ENCODE measurements around the gene HFE. TPM values are rescaled to one million over a fixed set of nuclear protein-coding genes. Genes with fewer than 3 reads are reported as not detected.

Gene HFE
- total RNA-seq, 1 donor from 2014 or later: 2.6 TPM

GRCh38 chr6:26131618-26132017 lies 44.4 kb downstream of the HFE start:
- no peak for TF ChIP-seq CTCF (IDR thresholded peaks at IDR 0.05; ENCODE audit: insufficient read depth, low read length, poor library complexity, severe bottlenecking)
- Histone ChIP-seq H3K27me3 (ENCODE audit: control insufficient read depth, insufficient read depth, low read length) (no peaks in the 10 kb centered on the region), H3K4me3 (ENCODE audit: low read depth, low read length) (no peak overlapping the region), H3K36me3 (ENCODE audit: control insufficient read depth, insufficient read depth, low read length) (no peaks in the 10 kb centered on the region)
- no peak for DNase-seq (ENCODE audit: low read depth)

- no peak for TF ChIP-seq CTCF (IDR thresholded peaks at IDR 0.05; ENCODE audit: insufficient read depth, low read length, poor library complexity, severe bottlenecking)
- DNase-seq (ENCODE audit: low read depth): no peak
Measured at GRCh38 chr6:26133730-26134129, 46.5 kb downstream of the HFE start.

DNA sequence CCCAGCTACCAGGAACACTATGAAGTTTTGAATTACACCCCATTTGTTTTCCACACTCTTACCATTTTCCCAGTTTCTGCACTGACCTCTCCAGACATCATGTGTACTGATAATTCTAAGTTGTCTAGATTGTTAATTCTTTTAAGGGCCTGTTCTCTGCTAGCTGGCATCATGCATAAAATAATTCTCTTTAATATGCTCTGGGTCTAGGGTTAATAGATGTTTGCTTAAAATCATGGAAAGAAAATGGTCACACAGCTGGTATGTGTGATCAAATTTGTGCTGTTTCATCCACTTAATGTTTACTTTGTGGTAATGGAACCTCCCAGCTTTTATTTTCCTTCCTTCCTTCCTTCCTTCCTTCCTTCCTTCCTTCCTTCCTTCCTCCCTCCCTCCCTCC lies 49.1 kb downstream of the HFE start:
- TF ChIP-seq CTCF (IDR thresholded peaks at IDR 0.05; ENCODE audit: insufficient read depth, low read length, poor library complexity, severe bottlenecking): no peak
- Histone ChIP-seq H3K4me3 (ENCODE audit: low read depth, low read length) (no peak overlapping the region), H3K36me3 (ENCODE audit: control insufficient read depth, insufficient read depth, low read length) (no peaks in the 10 kb centered on the region), H3K27me3 (ENCODE audit: control insufficient read depth, insufficient read depth, low read length) (no peaks in the 10 kb centered on the region)
- DNase-seq (ENCODE audit: low read depth): no peak

More at GRCh38 chr6:26133730-26134129, 46.5 kb downstream of the HFE start:
- Histone ChIP-seq H3K36me3 (ENCODE audit: control insufficient read depth, insufficient read depth, low read length) (no peaks in the 10 kb centered on the region), H3K4me3 (ENCODE audit: low read depth, low read length) (no peak overlapping the region), H3K27me3 (ENCODE audit: control insufficient read depth, insufficient read depth, low read length) (no peaks in the 10 kb centered on the region)

DNA sequence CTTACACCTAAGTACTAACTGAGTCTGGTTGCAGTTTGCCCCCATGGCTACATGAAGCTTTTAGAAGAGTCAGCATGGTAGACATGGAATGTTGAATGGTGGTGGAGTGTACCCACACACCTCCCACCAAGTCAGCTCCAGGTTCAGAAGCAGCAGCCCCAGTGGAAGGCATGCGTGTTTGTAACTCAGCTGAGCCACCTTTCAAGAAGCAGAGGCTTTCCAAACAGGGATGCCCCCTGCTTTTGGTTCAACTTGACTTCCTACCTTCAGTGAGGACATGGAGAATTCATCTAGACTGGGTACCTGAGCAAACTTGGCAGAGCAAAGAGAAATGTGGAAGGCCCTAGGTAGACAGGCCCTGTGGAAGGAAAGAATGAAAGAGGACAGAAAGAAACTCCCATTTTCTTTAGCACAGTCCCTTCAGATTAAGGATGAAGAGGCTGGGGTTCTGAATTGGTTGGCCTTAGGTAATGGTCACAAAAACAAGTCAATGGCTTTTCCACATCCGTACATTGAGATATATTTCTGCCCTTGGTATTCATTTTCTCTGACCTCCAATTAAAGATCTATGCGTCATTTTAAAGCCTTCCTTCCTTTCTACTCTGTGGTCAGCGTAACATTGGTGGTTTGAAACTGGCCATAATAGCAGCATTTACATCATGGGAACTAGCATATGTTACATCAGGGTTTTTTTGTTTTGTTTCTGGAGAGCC lies 53.2 kb downstream of the HFE start:
- Histone ChIP-seq H3K4me3 (ENCODE audit: low read depth, low read length) (no peak overlapping the region), H3K27me3 (ENCODE audit: control insufficient read depth, insufficient read depth, low read length) (no peaks in the 10 kb centered on the region), H3K36me3 (ENCODE audit: control insufficient read depth, insufficient read depth, low read length) (no peaks in the 10 kb centered on the region)
- no peak for TF ChIP-seq CTCF (IDR thresholded peaks at IDR 0.05; ENCODE audit: insufficient read depth, low read length, poor library complexity, severe bottlenecking)
- no peak for DNase-seq (ENCODE audit: low read depth)

- no peak for DNase-seq (ENCODE audit: low read depth)
- H3K27me3 ChIP-seq (ENCODE audit: control insufficient read depth, insufficient read depth, low read length): no peaks in the 10 kb centered on the region
- no peaks in the 10 kb centered on the region for H3K36me3 ChIP-seq (ENCODE audit: control insufficient read depth, insufficient read depth, low read length)
- TF ChIP-seq CTCF (IDR thresholded peaks at IDR 0.05; ENCODE audit: insufficient read depth, low read length, poor library complexity, severe bottlenecking): no peak
- no peak overlapping the region for H3K4me3 ChIP-seq (ENCODE audit: low read depth, low read length)
Measured at GRCh38 chr6:26140967-26141294, 53.7 kb downstream of the HFE start.

DNA sequence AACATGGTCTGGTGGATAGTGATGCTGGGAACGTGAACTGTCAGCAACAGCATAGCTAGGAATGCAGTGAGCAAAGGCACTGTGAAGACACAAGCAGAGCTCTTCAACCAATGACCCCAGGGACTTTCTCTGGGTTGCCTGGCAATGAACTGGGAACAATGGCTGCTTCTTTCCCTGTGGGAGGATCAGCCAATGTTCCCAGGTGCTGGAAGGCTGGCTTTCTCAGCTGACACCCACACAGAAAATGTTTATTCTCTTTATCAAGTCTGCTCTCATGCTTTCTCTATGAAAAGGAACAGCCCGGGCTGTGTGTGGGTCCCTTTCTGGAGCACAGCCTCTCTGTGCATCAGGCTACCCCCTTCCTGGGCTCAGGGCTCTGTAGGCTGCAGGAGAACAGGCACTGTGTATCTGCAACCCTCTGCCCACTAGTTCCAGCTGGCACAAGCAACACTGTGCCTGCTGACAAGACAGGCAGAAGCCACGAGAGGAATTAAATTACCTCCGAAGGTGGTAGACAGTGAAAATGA lies 54.2 kb downstream of the HFE start:
- Histone ChIP-seq H3K36me3 (ENCODE audit: control insufficient read depth, insufficient read depth, low read length) (no peaks in the 10 kb centered on the region), H3K27me3 (ENCODE audit: control insufficient read depth, insufficient read depth, low read length) (no peaks in the 10 kb centered on the region), H3K4me3 (ENCODE audit: low read depth, low read length) (no peak overlapping the region)
- no peak for TF ChIP-seq CTCF (IDR thresholded peaks at IDR 0.05; ENCODE audit: insufficient read depth, low read length, poor library complexity, severe bottlenecking)
- DNase-seq (ENCODE audit: low read depth): no peak
